Hematopoietic multipotent progenitor cell (in vitro differentiated cells): Measurements from ENCODE around the gene ACER3. TPM values are rescaled to one million over a fixed set of nuclear protein-coding genes. Genes with fewer than 3 reads are reported as not detected.
"Not testable (repeated sequence)": the region's sequence is repeated elsewhere in the genome, so short reads cannot be mapped to it uniquely, and the experiment has no call there.

ENCODE experiments used
- DNase-seq, 3 donors: peaks; one replicate each; pipeline ENCODE4 v3.0.0-alpha.2; 2011 to 2015; ENCODE audit warnings: low read depth in 2 of 3, low spot score in 2 of 3
- total RNA-seq: library from RNA; depleted of rRNA; stranded (reverse); fragments of >200 nt; gene quantifications from one replicate; pipeline ENCODE4 v1.2.3, GENCODE V29; 2012

ACER3 gene
- total RNA-seq, 1 donor, result 6.2 TPM

- DNase-seq, result no peak
Measured at GRCh38 chr11:77035580-77035979, 174.9 kb downstream of the ACER3 start.

GRCh38 chr11:77036398-77036797, 175.7 kb downstream of the ACER3 start:
- no peak for DNase-seq

- no peak for DNase-seq
Measured at GRCh38 chr11:77037057-77037456, 176.3 kb downstream of the ACER3 start.

- no peak for DNase-seq
Measured at GRCh38 chr11:77038029-77038824, 177.5 kb downstream of the ACER3 start.

GRCh38 chr11:77038825-77039326, 178.2 kb downstream of the ACER3 start:
- no peak for DNase-seq

GRCh38 chr11:77039491-77040400, 179.0 kb downstream of the ACER3 start:
- DNase-seq, result peak in 2 of 3 donors; percentile 45 to 56

GRCh38 chr11:77040401-77040777, 179.7 kb downstream of the ACER3 start:
- DNase-seq, result no peak

- DNase-seq, result no peak
Measured at GRCh38 chr11:77040889-77041288, 180.2 kb downstream of the ACER3 start.

- no peak for DNase-seq
Measured at GRCh38 chr11:77042111-77042726, 181.5 kb downstream of the ACER3 start.

GRCh38 chr11:77044356-77044755, 183.6 kb downstream of the ACER3 start:
- DNase-seq, result no peak

- no peak for DNase-seq
Measured at GRCh38 chr11:77044886-77045285, 184.2 kb downstream of the ACER3 start.

GRCh38 chr11:77046060-77046501, 185.4 kb downstream of the ACER3 start:
- DNase-seq, result peak; percentile 31 to 60 (median 50)

- DNase-seq, result peak; percentile 77 to 98 (median 93)
Measured at GRCh38 chr11:77047007-77047927, 186.5 kb downstream of the ACER3 start.

GRCh38 chr11:77047928-77048446, 187.3 kb downstream of the ACER3 start:
- DNase-seq, result not testable (repeated sequence)

- no peak for DNase-seq
Measured at GRCh38 chr11:77049026-77049425, 188.3 kb downstream of the ACER3 start.

- no peak for DNase-seq
Measured at GRCh38 chr11:77051511-77051910, 190.8 kb downstream of the ACER3 start.

- DNase-seq, result no peak
Measured at GRCh38 chr11:77052518-77052917, 191.8 kb downstream of the ACER3 start.

- DNase-seq, result no peak
Measured at GRCh38 chr11:77053217-77054015, 192.7 kb downstream of the ACER3 start.

GRCh38 chr11:77054084-77054483, 193.4 kb downstream of the ACER3 start:
- DNase-seq, result no peak
